Prostate gland (tissue), 2 donors: ENCODE results near the gene ELMO1. TPM values are rescaled to one million over a fixed set of nuclear protein-coding genes. Genes with fewer than 3 reads are reported as not detected.

Experiments
- DNase-seq: peaks from one replicate; pipeline ENCODE4 v3.0.0-alpha.2; 2019; ENCODE audit warnings: low spot score
- H3K27ac ChIP-seq, 2 donors: fragments of 200-600 bp; sonication (generic); 2 replicates each; pipeline ENCODE4 v1.5.1; 2017 to 2019
- H3K27me3 ChIP-seq: fragments of 200-600 bp; sonication (generic); replicated peaks from 2 replicates; pipeline ENCODE4 v1.5.1; 2019; ENCODE audit not compliant: insufficient read depth
- H3K36me3 ChIP-seq, 2 donors: fragments of 200-600 bp; sonication (generic); 1 replicate in 1 of 2; 2 replicates in 1 of 2; pipeline versions ENCODE4 v1.5.1 to v1.8.1; 2017 to 2019
- H3K4me1 ChIP-seq: fragments of 200-600 bp; sonication (generic); replicated peaks from 2 replicates; pipeline ENCODE4 v1.5.1; 2019
- H3K4me3 ChIP-seq, 2 donors: fragments of 200-600 bp; sonication (generic); 2 replicates each; pipeline ENCODE4 v1.5.1; 2017 to 2019
- H3K9me3 ChIP-seq: fragments of 200-600 bp; sonication (generic); 2 replicates; pipeline ENCODE4 v1.5.1; 2017
- CTCF ChIP-seq, 4 experiments: fragments of 200-600 bp in 2 of 4; fragments of 450-650 bp in 2 of 4; sonication (generic) in 2 of 4; IDR thresholded peaks; 1 replicate in 3 of 4; 2 replicates in 1 of 4; pipeline ENCODE4 v1.5.1; 2016 to 2019; ENCODE audit warnings: antibody characterized with exemption in 4 of 4, mild to moderate bottlenecking in 2 of 4, moderate library complexity in 2 of 4
- POLR2A ChIP-seq: fragments of 450-650 bp; IDR thresholded peaks from one replicate; pipeline ENCODE4 v1.6.1; 2016; ENCODE audit warnings: antibody characterized with exemption, mild to moderate bottlenecking
- POLR2AphosphoS5 ChIP-seq: sonication (generic); formaldehyde crosslinking; IDR thresholded peaks from one replicate; pipeline ENCODE4 v1.6.1; 2017; ENCODE audit warnings: antibody characterized with exemption
- WGBS: methylation state at CpG from one replicate; pipeline ENCODE4 v1.1.5; 2018; 5-methylcytosine and 5-hydroxymethylcytosine counted together
- intact Hi-C: fragments of 100-400 bp; cut with DNase I; formaldehyde crosslinking; loops from one replicate; pipeline ENCODE4 v1.14.2; 2022
- total RNA-seq, 2 donors: library from RNA; depleted of rRNA; stranded (reverse); fragments of >200 nt; gene quantifications; one replicate each; pipeline ENCODE4 v1.1.0, GENCODE V29; 2016

The ELMO1 gene
- total RNA-seq, 2 donors from 2014 or later, result 6.7 to 19.3 TPM

DNA sequence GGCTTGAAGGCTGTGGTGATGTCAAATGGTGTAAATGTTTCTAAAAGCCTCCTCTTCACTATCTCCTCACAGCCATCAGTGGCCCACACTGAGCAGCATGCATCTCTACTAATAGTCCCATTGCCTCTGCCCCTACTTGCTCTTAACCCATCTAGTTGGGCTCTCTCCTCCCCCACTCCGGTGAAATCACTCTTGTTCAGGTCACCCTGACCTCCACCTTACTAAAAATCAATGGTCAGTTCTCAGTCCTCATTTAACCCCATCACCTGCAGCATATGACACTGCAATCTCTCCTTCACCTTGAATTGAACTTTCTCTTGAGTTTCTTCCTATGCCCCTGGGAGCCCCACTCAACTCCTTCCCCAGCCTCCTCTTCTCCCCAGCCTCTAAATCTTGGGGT, 369.2 kb downstream of the ELMO1 start:
- 90% methylated on average over 1 of the region's 1 CpG for WGBS
- intact Hi-C loops, result no loop called here
- H3K9me3 ChIP-seq, result no peaks in the 10 kb centered on the region

GRCh38 chr7:37076668-37077067, 372.0 kb downstream of the ELMO1 start:
- intact Hi-C loops, result no loop called here
- H3K4me3 ChIP-seq, result no peak overlapping the region
- no peak overlapping the region for H3K27ac ChIP-seq
- H3K4me1 ChIP-seq, result no peaks in the 10 kb centered on the region
- H3K27me3 ChIP-seq, result no peaks in the 10 kb centered on the region
- H3K36me3 ChIP-seq, result no peaks in the 10 kb centered on the region
- no peaks in the 10 kb centered on the region for H3K9me3 ChIP-seq
- DNase-seq, result no peak
- 94% methylated on average over 5 of the region's 5 CpGs for WGBS
- TF ChIP-seq CTCF (IDR thresholded peaks at IDR 0.05) (no peak), POLR2A (no peak), POLR2AphosphoS5 (no peak)

More for the DNA sequence above, 369.2 kb downstream of the ELMO1 start:
- DNase-seq, result no peak
- Histone ChIP-seq H3K36me3 (no peaks in the 10 kb centered on the region), H3K4me1 (no peaks in the 10 kb centered on the region), H3K4me3 (no peak overlapping the region), H3K27me3 (no peaks in the 10 kb centered on the region), H3K27ac (no peak overlapping the region)
- TF ChIP-seq POLR2AphosphoS5 (no peak), CTCF (IDR thresholded peaks at IDR 0.05) (no peak), POLR2A (no peak)

DNA sequence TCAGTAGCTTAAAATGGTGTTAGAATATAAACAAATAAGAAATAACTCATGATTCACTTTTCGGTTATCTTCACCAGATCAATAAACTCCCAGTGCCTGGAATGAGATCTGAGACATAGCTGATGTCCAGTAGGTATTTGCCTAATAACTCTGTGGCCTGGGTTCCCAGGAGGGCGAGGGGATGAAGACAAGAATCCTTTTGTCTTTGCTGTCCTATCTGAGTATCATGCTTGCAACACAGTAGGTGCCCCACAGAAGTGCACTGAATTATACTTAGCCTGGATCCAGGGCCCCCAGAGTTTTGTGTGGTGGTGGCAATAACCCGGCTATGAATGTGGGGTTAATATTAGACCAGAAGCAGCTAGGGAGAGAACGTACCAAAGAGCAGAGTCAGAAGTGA, 374.3 kb downstream of the ELMO1 start:
- WGBS, result 71% methylated on average over 4 of the region's 4 CpGs
- Histone ChIP-seq H3K4me3 (no peak overlapping the region), H3K4me1 (no peaks in the 10 kb centered on the region), H3K27ac (no peak overlapping the region), H3K27me3 (no peaks in the 10 kb centered on the region), H3K9me3 (no peaks in the 10 kb centered on the region), H3K36me3 (no peaks in the 10 kb centered on the region)
- intact Hi-C loops, result no loop called here
- no peak for DNase-seq
- TF ChIP-seq CTCF (IDR thresholded peaks at IDR 0.05), result no peak
- no peak for TF ChIP-seq POLR2A
- TF ChIP-seq POLR2AphosphoS5, result no peak

- no peaks in the 10 kb centered on the region for H3K9me3 ChIP-seq
- no peak overlapping the region for H3K4me3 ChIP-seq
- H3K27ac ChIP-seq, result no peak overlapping the region
- H3K4me1 ChIP-seq, result no peaks in the 10 kb centered on the region
- TF ChIP-seq POLR2AphosphoS5 (no peak), POLR2A (no peak), CTCF (IDR thresholded peaks at IDR 0.05) (no peak)
- intact Hi-C loops, result no loop called here
- H3K27me3 ChIP-seq, result no peaks in the 10 kb centered on the region
- DNase-seq, result no peak
- H3K36me3 ChIP-seq, result no peaks in the 10 kb centered on the region
- WGBS, result 85% methylated on average over 2 of the region's 2 CpGs
Observed at GRCh38 chr7:37071124-37071523, 377.5 kb downstream of the ELMO1 start.

DNA sequence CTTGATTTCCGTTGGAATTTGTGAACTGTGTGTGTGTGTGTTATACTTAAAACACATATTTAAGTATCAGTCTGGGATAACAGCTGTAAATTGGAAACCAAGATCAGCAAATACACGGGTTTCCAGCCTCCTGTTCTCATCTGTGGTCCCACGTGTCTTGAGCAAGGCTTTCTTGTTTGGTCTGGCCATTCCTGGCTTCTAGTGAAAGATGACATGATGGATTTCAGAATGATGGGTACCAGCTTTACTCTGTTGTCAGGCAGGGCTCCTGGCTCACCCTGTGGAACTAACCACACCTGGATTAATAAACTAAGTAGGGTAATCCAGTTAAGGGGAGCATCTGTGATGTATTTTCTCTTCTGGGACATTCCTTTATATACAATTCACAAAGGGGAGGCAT, 378.2 kb downstream of the ELMO1 start:
- H3K4me1 ChIP-seq, result no peaks in the 10 kb centered on the region
- no peaks in the 10 kb centered on the region for H3K9me3 ChIP-seq
- no peaks in the 10 kb centered on the region for H3K27me3 ChIP-seq
- intact Hi-C loops, result no loop called here
- TF ChIP-seq POLR2A, result no peak
- no peak for TF ChIP-seq CTCF (IDR thresholded peaks at IDR 0.05)
- TF ChIP-seq POLR2AphosphoS5, result no peak
- H3K27ac ChIP-seq, result no peak overlapping the region
- no peak for DNase-seq
- 78% methylated on average over 3 of the region's 3 CpGs for WGBS
- no peaks in the 10 kb centered on the region for H3K36me3 ChIP-seq
- H3K4me3 ChIP-seq, result no peak overlapping the region
